ENCODE data around the gene RARS2. TPM values are rescaled to one million over a fixed set of nuclear protein-coding genes. Genes with fewer than 3 reads are reported as not detected.

The RARS2 gene
- total and polyA plus RNA-seq, 12 donors = 26.1 to 92.8 (median 60.5) TPM

DNA sequence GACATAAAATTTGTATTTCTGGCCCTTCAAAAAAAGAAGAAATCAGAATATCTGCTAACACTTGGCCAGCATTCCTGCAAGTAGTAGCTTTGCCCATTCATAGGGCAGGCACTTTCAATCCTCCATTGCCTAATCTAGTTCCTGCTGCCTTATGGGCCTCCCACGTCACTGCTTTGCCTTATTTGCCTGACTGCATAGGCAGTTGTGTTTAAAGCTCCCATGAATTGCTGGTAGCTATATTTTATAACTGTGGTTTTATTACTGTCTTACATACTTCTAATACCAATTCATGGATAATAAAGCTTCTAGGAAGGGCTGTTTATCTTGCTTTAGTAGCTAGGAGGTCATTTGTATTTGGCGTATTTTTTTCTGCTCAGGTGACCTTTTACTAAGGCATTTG, 124.7 kb downstream of the RARS2 start:
- Histone ChIP-seq H3K4me1 (replicated peaks in 1 of 2) (no peaks in the 10 kb centered on the region), H3K4me3 (no peak overlapping the region), H3K9me3 (replicated peaks in 1 of 3) (no peaks in the 10 kb centered on the region), H3K36me3 (replicated peaks in 1 of 2) (no peaks in the 10 kb centered on the region), H3K27ac (no peak overlapping the region), H3K27me3 (no peaks in the 10 kb centered on the region)
- TF ChIP-seq, protein P1, sequence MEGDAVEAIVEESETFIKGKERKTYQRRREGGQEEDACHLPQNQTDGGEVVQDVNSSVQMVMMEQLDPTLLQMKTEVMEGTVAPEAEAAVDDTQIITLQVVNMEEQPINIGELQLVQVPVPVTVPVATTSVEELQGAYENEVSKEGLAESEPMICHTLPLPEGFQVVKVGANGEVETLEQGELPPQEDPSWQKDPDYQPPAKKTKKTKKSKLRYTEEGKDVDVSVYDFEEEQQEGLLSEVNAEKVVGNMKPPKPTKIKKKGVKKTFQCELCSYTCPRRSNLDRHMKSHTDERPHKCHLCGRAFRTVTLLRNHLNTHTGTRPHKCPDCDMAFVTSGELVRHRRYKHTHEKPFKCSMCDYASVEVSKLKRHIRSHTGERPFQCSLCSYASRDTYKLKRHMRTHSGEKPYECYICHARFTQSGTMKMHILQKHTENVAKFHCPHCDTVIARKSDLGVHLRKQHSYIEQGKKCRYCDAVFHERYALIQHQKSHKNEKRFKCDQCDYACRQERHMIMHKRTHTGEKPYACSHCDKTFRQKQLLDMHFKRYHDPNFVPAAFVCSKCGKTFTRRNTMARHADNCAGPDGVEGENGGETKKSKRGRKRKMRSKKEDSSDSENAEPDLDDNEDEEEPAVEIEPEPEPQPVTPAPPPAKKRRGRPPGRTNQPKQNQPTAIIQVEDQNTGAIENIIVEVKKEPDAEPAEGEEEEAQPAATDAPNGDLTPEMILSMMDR (IDR thresholded peaks at IDR 0.05) = no peak
- no peak for TF ChIP-seq POLR2A (IDR thresholded peaks at IDR 0.05)
- 88 to 96% (median 91%) methylated on average over 2 of the region's 2 CpGs for WGBS, 4 donors
- intact Hi-C loops (cut with DNase I) = no loop called here
- DNase-seq = no peak

Small RNA genes within 50 kb of the gene (small RNA-seq; reads per million reads assigned to genes)
- gene RNU6-444P = 0 reads per million in 2 donors

Other genes starting within 250 kb of the RARS2 start
- gene C6orf163, start 245.2 kb downstream of the RARS2 start, total RNA-seq = 1 to 10 TPM in 6 of 9 donors, under 1 TPM in 2, not detected in 1; 0.55 to 9.6 (median 2.4) TPM
- 10 to 100 TPM in 1 of 3 donors, 1 to 10 TPM in 1, under 1 TPM in 1; 0.81 to 20.4 (median 4.5) TPM for gene C6orf163, start 245.2 kb downstream of the RARS2 start, polyA plus RNA-seq
- gene CFAP206, start 182.0 kb downstream of the RARS2 start, total RNA-seq = 1 to 10 TPM in 3 of 9 donors, under 1 TPM in 6; 0.21 to 1.6 (median 0.39) TPM
- gene CFAP206, start 182.0 kb downstream of the RARS2 start, polyA plus RNA-seq = 1 to 10 TPM in 1 of 3 donors, under 1 TPM in 2; 0.09 to 1.0 (median 0.84) TPM
- gene SLC35A1, start 117.0 kb downstream of the RARS2 start, total RNA-seq = 10 to 100 TPM; 19.9 to 38.8 (median 28.4) TPM
- 10 to 100 TPM; 27.2 to 41.0 (median 31.8) TPM for gene SLC35A1, start 117.0 kb downstream of the RARS2 start, polyA plus RNA-seq
- gene ORC3, start 148 bp upstream of the RARS2 start, total RNA-seq = 10 to 100 TPM; 21.1 to 61.3 (median 30.8) TPM
- 10 to 100 TPM; 24.4 to 51.4 (median 27.5) TPM for gene ORC3, start 148 bp upstream of the RARS2 start, polyA plus RNA-seq
- gene AKIRIN2, start 112.2 kb upstream of the RARS2 start, total RNA-seq = 10 to 100 TPM; 20.6 to 70.2 (median 53.5) TPM
- gene AKIRIN2, start 112.2 kb upstream of the RARS2 start, polyA plus RNA-seq = 10 to 100 TPM; 22.8 to 60.0 (median 31.1) TPM